Activated naive CD8-positive, alpha-beta T cell treated with anti-CD3 and anti-CD28 coated beads for 36 hours (primary cell): ENCODE data around the gene KATNIP. TPM values are rescaled to one million over a fixed set of nuclear protein-coding genes. Genes with fewer than 3 reads are reported as not detected.

Experiments used
- DNase-seq: peaks from one replicate; pipeline ENCODE4 v3.0.0; 2021
- H3K27ac Mint-ChIP-seq: one replicate; pipeline ENCODE4 v1.8.0; 2022; ENCODE audit warnings: mild to moderate bottlenecking, moderate library complexity, mixed read lengths
- H3K27me3 Mint-ChIP-seq: one replicate; pipeline ENCODE4 v1.8.0; 2022; ENCODE audit warnings: mild to moderate bottlenecking, mixed read lengths
- H3K36me3 Mint-ChIP-seq: one replicate; pipeline ENCODE4 v1.8.0; 2021; ENCODE audit warnings: mild to moderate bottlenecking, mixed read lengths
- H3K4me1 Mint-ChIP-seq: one replicate; pipeline ENCODE4 v1.8.0; 2021; ENCODE audit warnings: mixed read lengths
- H3K4me3 Mint-ChIP-seq: one replicate; pipeline ENCODE4 v1.8.0; 2022; ENCODE audit warnings: mild to moderate bottlenecking, moderate library complexity, mixed read lengths
- H3K9me3 Mint-ChIP-seq: one replicate; pipeline ENCODE4 v1.8.0; 2022; ENCODE audit warnings: mixed read lengths
- total RNA-seq, 2 experiments: library from RNA; stranded (reverse); gene quantifications; one replicate each; pipeline ENCODE4 v1.2.3, GENCODE V29; 2021

The KATNIP gene
- total RNA-seq, 2 experiments from 2014 or later, result 10.1 to 10.9 TPM

- Mint-ChIP-seq H3K4me1 (peaks cover 2% of the 10 kb centered on the region), H3K4me3 (no peak overlapping the region), H3K27ac (no peak overlapping the region), H3K27me3 (no peaks in the 10 kb centered on the region), H3K9me3 (no peaks in the 10 kb centered on the region), H3K36me3 (peaks cover 14% of the 10 kb centered on the region)
- no peak for DNase-seq
Observed at GRCh38 chr16:27526180-27526579, 23.8 kb upstream of the KATNIP start.

- Mint-ChIP-seq H3K4me1 (peaks cover 2% of the 10 kb centered on the region), H3K9me3 (no peaks in the 10 kb centered on the region), H3K27ac (no peak overlapping the region), H3K36me3 (peaks cover 13% of the 10 kb centered on the region), H3K4me3 (no peak overlapping the region), H3K27me3 (no peaks in the 10 kb centered on the region)
- no peak for DNase-seq
Observed at GRCh38 chr16:27528294-27528693, 21.6 kb upstream of the KATNIP start.

GRCh38 chr16:27529962-27530361 is 20.0 kb upstream of the KATNIP start:
- Mint-ChIP-seq H3K27ac (no peak overlapping the region), H3K36me3 (peaks cover 21% of the 10 kb centered on the region), H3K27me3 (no peaks in the 10 kb centered on the region)

GRCh38 chr16:27531186-27531585 is 18.8 kb upstream of the KATNIP start:
- Mint-ChIP-seq H3K36me3 (peaks cover 20% of the 10 kb centered on the region), H3K27ac (no peak overlapping the region), H3K9me3 (no peaks in the 10 kb centered on the region)

More at GRCh38 chr16:27529962-27530361, 20.0 kb upstream of the KATNIP start:
- peaks cover 2% of the 10 kb centered on the region for H3K4me1 Mint-ChIP-seq
- H3K9me3 Mint-ChIP-seq, result no peaks in the 10 kb centered on the region
- no peak overlapping the region for H3K4me3 Mint-ChIP-seq
- DNase-seq, result no peak

GRCh38 chr16:27531826-27532800 is 17.8 kb upstream of the KATNIP start:
- no peak overlapping the region for H3K4me3 Mint-ChIP-seq
- H3K27me3 Mint-ChIP-seq, result no peaks in the 10 kb centered on the region
- peaks cover 2% of the 10 kb centered on the region for H3K4me1 Mint-ChIP-seq
- no peaks in the 10 kb centered on the region for H3K9me3 Mint-ChIP-seq
- no peak overlapping the region for H3K27ac Mint-ChIP-seq
- peaks cover 20% of the 10 kb centered on the region for H3K36me3 Mint-ChIP-seq
- no peak for DNase-seq

More at GRCh38 chr16:27531186-27531585, 18.8 kb upstream of the KATNIP start:
- Mint-ChIP-seq H3K27me3 (no peaks in the 10 kb centered on the region), H3K4me3 (no peak overlapping the region), H3K4me1 (peaks cover 2% of the 10 kb centered on the region)
- DNase-seq, result no peak

- H3K4me3 Mint-ChIP-seq, result no peak overlapping the region
- H3K27ac Mint-ChIP-seq, result no peak overlapping the region
- DNase-seq, result no peak
- peaks cover 3% of the 10 kb centered on the region for H3K4me1 Mint-ChIP-seq
- peaks cover 26% of the 10 kb centered on the region for H3K36me3 Mint-ChIP-seq
- H3K27me3 Mint-ChIP-seq, result no peaks in the 10 kb centered on the region
- H3K9me3 Mint-ChIP-seq, result no peaks in the 10 kb centered on the region
Observed at GRCh38 chr16:27534256-27534655, 15.7 kb upstream of the KATNIP start.

GRCh38 chr16:27538528-27538927 is 11.4 kb upstream of the KATNIP start:
- H3K4me3 Mint-ChIP-seq, result no peak overlapping the region
- H3K4me1 Mint-ChIP-seq, result peaks cover 3% of the 10 kb centered on the region
- DNase-seq, result no peak
- H3K36me3 Mint-ChIP-seq, result peaks cover 51% of the 10 kb centered on the region
- no peaks in the 10 kb centered on the region for H3K27me3 Mint-ChIP-seq
- H3K9me3 Mint-ChIP-seq, result no peaks in the 10 kb centered on the region
- H3K27ac Mint-ChIP-seq, result no peak overlapping the region

GRCh38 chr16:27539120-27539519 is 10.8 kb upstream of the KATNIP start:
- Mint-ChIP-seq H3K4me1 (peaks cover 6% of the 10 kb centered on the region), H3K27ac (no peak overlapping the region), H3K36me3 (peaks cover 50% of the 10 kb centered on the region), H3K9me3 (no peaks in the 10 kb centered on the region), H3K4me3 (no peak overlapping the region), H3K27me3 (no peaks in the 10 kb centered on the region)
- no peak for DNase-seq

- no peaks in the 10 kb centered on the region for H3K27me3 Mint-ChIP-seq
- H3K4me3 Mint-ChIP-seq, result no peak overlapping the region
- H3K9me3 Mint-ChIP-seq, result no peaks in the 10 kb centered on the region
- no peak overlapping the region for H3K27ac Mint-ChIP-seq
- no peak for DNase-seq
- peaks cover 6% of the 10 kb centered on the region for H3K4me1 Mint-ChIP-seq
- H3K36me3 Mint-ChIP-seq, result peaks cover 53% of the 10 kb centered on the region
Observed at GRCh38 chr16:27539636-27540035, 10.3 kb upstream of the KATNIP start.

- Mint-ChIP-seq H3K4me1 (peaks cover 22% of the 10 kb centered on the region), H3K36me3 (peaks cover 44% of the 10 kb centered on the region), H3K27me3 (no peaks in the 10 kb centered on the region), H3K27ac (no peak overlapping the region), H3K9me3 (no peaks in the 10 kb centered on the region), H3K4me3 (no peak overlapping the region)
- DNase-seq, result no peak
Observed at GRCh38 chr16:27543801-27544200, 6.1 kb upstream of the KATNIP start.

- Mint-ChIP-seq H3K27me3 (no peaks in the 10 kb centered on the region), H3K4me3 (no peak overlapping the region), H3K36me3 (peaks cover 38% of the 10 kb centered on the region), H3K27ac (no peak overlapping the region), H3K4me1 (peaks cover 23% of the 10 kb centered on the region), H3K9me3 (no peaks in the 10 kb centered on the region)
- no peak for DNase-seq
Observed at GRCh38 chr16:27544671-27545070, 5.3 kb upstream of the KATNIP start.

GRCh38 chr16:27547134-27547533 is 2.8 kb upstream of the KATNIP start:
- Mint-ChIP-seq H3K27ac (no peak overlapping the region), H3K4me1 (peaks cover 36% of the 10 kb centered on the region), H3K9me3 (no peaks in the 10 kb centered on the region), H3K36me3 (peaks cover 19% of the 10 kb centered on the region), H3K4me3 (no peak overlapping the region), H3K27me3 (no peaks in the 10 kb centered on the region)
- no peak for DNase-seq

GRCh38 chr16:27547851-27548250 is 2.1 kb upstream of the KATNIP start:
- Mint-ChIP-seq H3K36me3 (peaks cover 16% of the 10 kb centered on the region), H3K27ac (no peak overlapping the region), H3K4me1 (peaks cover 36% of the 10 kb centered on the region), H3K27me3 (no peaks in the 10 kb centered on the region), H3K4me3 (no peak overlapping the region), H3K9me3 (no peaks in the 10 kb centered on the region)
- DNase-seq, result no peak

GRCh38 chr16:27549464-27549745 is 539 bp upstream of the KATNIP start:
- peaks cover 35% of the 10 kb centered on the region for H3K4me1 Mint-ChIP-seq
- H3K27me3 Mint-ChIP-seq, result no peaks in the 10 kb centered on the region
- H3K27ac Mint-ChIP-seq, result peak overlapping the region; percentile 96
- H3K36me3 Mint-ChIP-seq, result peaks cover 6% of the 10 kb centered on the region
- H3K9me3 Mint-ChIP-seq, result no peaks in the 10 kb centered on the region
- no peak for DNase-seq
- peak overlapping the region; percentile 100 for H3K4me3 Mint-ChIP-seq

GRCh38 chr16:27550582-27550920 is 607 bp downstream of the KATNIP start:
- Mint-ChIP-seq H3K4me1 (peaks cover 35% of the 10 kb centered on the region), H3K4me3 (peak overlapping the region; percentile 100), H3K9me3 (no peaks in the 10 kb centered on the region), H3K36me3 (peaks cover 4% of the 10 kb centered on the region), H3K27ac (peak overlapping the region; percentile 96), H3K27me3 (no peaks in the 10 kb centered on the region)
- no peak for DNase-seq

GRCh38 chr16:27551036-27551435 is 1.1 kb downstream of the KATNIP start:
- Mint-ChIP-seq H3K9me3 (no peaks in the 10 kb centered on the region), H3K4me1 (peaks cover 35% of the 10 kb centered on the region), H3K4me3 (peak overlapping the region; percentile 100), H3K36me3 (peaks cover 3% of the 10 kb centered on the region), H3K27me3 (no peaks in the 10 kb centered on the region), H3K27ac (no peak overlapping the region)
- no peak for DNase-seq
